ENCODE results near the gene TRAPPC2L. TPM values are rescaled to one million over a fixed set of nuclear protein-coding genes. Genes with fewer than 3 reads are reported as not detected.

Gene TRAPPC2L
- total RNA-seq, 1 donor from 2014 or later: 48.3 TPM

DNA sequence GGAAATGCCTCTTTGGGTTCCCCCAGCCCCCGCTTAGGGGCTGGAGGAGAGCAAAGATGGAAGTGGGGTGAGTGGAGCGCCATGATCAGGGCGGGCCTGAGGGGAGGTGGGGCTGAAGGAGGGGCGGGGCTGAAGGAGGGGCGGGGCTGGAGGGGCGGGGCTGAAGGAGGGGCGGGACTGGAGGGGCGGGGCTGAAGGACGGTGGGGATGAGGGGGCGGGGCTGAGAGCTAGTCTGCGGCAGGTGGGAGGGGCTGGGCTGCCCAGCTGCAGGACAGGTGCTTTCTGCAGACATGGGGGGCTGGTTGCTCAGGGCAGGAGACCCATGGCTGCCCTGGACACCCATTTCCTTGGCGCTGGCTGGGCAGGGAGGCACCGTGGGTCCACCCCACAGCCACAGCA, 48.6 kb downstream of the TRAPPC2L start:
- no peak for DNase-seq (ENCODE audit: low read depth)
- TF ChIP-seq, protein P1, sequence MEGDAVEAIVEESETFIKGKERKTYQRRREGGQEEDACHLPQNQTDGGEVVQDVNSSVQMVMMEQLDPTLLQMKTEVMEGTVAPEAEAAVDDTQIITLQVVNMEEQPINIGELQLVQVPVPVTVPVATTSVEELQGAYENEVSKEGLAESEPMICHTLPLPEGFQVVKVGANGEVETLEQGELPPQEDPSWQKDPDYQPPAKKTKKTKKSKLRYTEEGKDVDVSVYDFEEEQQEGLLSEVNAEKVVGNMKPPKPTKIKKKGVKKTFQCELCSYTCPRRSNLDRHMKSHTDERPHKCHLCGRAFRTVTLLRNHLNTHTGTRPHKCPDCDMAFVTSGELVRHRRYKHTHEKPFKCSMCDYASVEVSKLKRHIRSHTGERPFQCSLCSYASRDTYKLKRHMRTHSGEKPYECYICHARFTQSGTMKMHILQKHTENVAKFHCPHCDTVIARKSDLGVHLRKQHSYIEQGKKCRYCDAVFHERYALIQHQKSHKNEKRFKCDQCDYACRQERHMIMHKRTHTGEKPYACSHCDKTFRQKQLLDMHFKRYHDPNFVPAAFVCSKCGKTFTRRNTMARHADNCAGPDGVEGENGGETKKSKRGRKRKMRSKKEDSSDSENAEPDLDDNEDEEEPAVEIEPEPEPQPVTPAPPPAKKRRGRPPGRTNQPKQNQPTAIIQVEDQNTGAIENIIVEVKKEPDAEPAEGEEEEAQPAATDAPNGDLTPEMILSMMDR (conservative IDR thresholded peaks at IDR 0.05; ENCODE audit: low read depth, low read length): no peak
- no peak overlapping the region for H3K4me3 ChIP-seq (ENCODE audit: low read depth, low read length)

DNA sequence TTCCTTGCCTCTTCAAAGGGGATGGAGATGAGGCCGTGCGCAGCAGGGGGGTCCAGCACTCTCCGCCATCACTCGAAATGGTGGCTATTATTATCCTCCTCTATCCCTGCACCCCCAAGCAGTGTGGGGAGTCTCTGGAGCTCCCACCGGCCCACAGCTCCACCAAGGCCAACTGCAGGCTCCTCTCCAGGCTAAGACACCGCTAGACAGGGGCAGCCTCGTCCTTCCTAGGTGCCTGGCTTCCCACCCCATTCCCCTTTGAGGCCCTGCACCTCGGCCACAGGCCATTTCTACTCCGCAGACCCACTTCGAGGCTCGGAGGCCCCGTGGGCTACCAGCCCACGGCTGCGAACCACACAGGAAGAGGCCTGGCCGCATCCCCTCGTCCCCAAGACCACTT, 49.1 kb downstream of the TRAPPC2L start:
- no peak for DNase-seq (ENCODE audit: low read depth)
- TF ChIP-seq, protein P1 (conservative IDR thresholded peaks at IDR 0.05; ENCODE audit: low read depth, low read length): no peak
- no peak overlapping the region for H3K4me3 ChIP-seq (ENCODE audit: low read depth, low read length)

DNA sequence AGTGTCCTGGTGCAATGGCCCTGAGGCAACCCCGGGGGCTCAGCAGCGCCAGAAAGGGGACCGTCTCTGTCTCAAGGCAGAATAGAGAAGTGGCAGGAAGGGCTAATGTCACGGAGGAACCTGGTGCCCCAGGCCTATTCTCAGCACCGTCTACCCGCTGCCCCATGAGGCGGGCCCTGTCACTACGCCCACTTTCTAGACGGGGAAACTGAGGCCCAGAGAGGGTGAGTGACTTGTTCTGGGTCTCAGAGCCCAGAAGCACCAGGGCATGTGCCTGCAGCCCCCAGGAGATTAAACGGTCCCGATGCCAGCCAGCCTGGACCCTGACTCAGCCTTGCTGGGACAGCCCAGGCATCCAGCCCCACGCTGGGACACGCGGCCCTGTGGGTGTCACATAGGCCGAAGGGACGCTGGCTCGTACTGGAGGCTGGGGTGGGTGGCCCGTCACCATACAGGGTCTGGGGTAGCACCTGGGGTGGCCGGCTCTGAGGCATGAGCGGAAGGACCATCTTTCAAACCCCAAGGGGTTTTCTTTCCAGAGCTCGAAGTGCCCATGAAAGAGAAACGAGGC, 49.7 kb downstream of the TRAPPC2L start:
- TF ChIP-seq, protein P1 (conservative IDR thresholded peaks at IDR 0.05; ENCODE audit: low read depth, low read length): no peak
- no peak overlapping the region for H3K4me3 ChIP-seq (ENCODE audit: low read depth, low read length)
- DNase-seq (ENCODE audit: low read depth): no peak

DNA sequence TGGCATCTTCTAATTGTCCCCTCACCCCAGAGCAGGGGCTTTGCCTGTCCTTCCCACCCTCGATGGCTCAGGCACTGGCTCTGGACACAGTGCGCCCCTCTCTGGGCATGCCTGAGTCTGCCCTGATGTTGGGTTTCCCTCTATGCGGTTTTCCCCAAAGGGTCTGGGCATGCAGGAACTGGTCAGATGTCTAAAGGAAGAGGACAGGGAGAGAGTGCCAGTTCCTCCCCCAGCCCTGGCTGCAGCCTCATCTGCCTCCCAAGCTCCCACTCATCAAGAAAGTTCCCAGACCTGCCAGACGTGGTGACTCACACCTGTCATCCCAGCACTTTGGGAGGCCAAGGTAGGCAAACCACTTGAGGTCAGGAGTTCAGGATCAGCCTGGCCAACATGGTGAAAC, 50.8 kb downstream of the TRAPPC2L start:
- TF ChIP-seq, protein P1 (conservative IDR thresholded peaks at IDR 0.05; ENCODE audit: low read depth, low read length): no peak
- DNase-seq (ENCODE audit: low read depth): no peak
- H3K4me3 ChIP-seq (ENCODE audit: low read depth, low read length): no peak overlapping the region

DNA sequence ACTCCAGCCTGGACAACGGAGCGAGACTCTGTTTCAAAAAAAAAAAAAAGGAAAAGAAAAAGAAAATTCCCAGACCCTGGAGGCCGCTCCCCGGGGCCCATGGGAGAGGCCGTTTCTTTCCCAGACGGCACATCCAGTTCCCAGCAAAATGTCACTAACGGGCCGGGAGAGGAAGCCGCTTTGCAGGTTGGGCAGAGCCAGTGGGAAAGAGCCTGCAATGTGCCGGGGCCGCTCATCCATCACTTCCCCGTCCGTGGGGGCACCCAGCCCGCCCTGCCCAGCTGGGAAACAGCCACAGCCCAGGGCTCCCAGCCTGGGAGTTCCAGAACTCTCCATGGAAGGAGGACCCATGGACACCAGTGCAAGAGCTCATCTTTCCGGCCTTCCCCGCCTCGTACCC, 51.4 kb downstream of the TRAPPC2L start:
- TF ChIP-seq, protein P1 (conservative IDR thresholded peaks at IDR 0.05; ENCODE audit: low read depth, low read length): no peak
- no peak overlapping the region for H3K4me3 ChIP-seq (ENCODE audit: low read depth, low read length)
- DNase-seq (ENCODE audit: low read depth): no peak

DNA sequence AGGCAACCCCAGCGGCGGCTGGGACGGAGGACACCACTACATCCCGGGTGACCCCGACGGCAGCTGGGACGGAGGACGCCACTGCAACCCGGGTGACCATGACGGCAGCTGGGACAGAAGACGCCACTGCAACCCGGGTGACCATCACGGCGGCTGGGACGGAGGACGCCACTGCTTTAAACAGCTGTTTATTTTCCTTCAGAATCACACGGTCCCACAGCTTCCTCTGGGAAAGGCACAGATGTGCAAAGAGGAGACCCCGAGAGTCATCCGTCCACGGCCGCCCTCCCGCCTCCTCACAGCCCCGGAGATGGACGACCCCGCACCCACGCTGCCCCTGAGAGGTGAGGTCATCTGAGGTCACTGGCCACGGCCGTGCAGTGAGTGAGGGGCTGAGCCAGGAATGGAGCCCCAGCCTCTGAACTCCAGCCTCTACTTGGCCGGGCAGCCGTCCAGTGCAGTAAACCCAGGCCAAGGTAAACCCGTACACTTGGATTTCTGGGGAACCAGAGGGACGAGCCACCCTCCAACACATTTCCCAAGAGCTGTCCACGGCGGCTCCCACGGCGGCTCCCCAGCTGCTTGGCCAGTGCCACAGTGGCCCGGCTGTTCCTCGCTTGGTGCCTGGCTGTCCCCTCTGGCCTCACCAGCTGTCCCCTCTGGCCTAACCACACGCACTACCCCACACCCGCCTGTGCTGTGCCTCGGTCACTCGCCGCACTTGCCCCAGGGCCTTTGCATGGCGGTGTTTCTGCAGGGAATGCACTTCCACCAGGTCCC, 52.7 kb downstream of the TRAPPC2L start:
- TF ChIP-seq, protein P1 (conservative IDR thresholded peaks at IDR 0.05; ENCODE audit: low read depth, low read length): no peak
- DNase-seq (ENCODE audit: low read depth): no peak
- H3K4me3 ChIP-seq (ENCODE audit: low read depth, low read length): no peak overlapping the region
